Uterus (tissue), 4 donors: Measurements from ENCODE around the gene EHMT1. TPM values are rescaled to one million over a fixed set of nuclear protein-coding genes. Genes with fewer than 3 reads are reported as not detected.

Experiments used
- DNase-seq, 2 donors: peaks; one replicate each; pipeline ENCODE4 v3.0.0-alpha.2; 2019 to 2020
- H3K27ac ChIP-seq, 2 donors: fragments of 200-600 bp; sonication (generic); 1 replicate in 1 of 2; 2 replicates in 1 of 2; pipeline ENCODE4 v1.5.1; 2016 to 2018
- H3K27me3 ChIP-seq, 2 donors: fragments of 200-600 bp; sonication (generic); one replicate each; pipeline ENCODE4 v1.5.1; 2018 to 2019; ENCODE audit warnings: control low read depth in 1 of 2
- H3K36me3 ChIP-seq, 2 donors: fragments of 200-600 bp; sonication (generic); one replicate each; pipeline ENCODE4 v1.5.1; 2019; ENCODE audit warnings: control low read depth in 1 of 2
- H3K4me1 ChIP-seq, 2 donors: fragments of 200-600 bp; sonication (generic); one replicate each; pipeline ENCODE4 v1.5.1; 2018 to 2019; ENCODE audit warnings: control low read depth in 1 of 2
- H3K4me3 ChIP-seq, 2 donors: fragments of 200-600 bp; sonication (generic); 1 replicate in 1 of 2; 2 replicates in 1 of 2; pipeline ENCODE4 v1.5.1; 2018 to 2019; ENCODE audit warnings: mild to moderate bottlenecking in 1 of 2
- H3K9me3 ChIP-seq, 2 donors: fragments of 200-600 bp; sonication (generic); one replicate each; pipeline ENCODE4 v1.5.1; 2019; ENCODE audit warnings: control low read depth in 1 of 2
- CTCF ChIP-seq, 4 experiments: fragments of 200-600 bp in 2 of 4; fragments of 450-650 bp in 2 of 4; sonication (generic) in 2 of 4; IDR thresholded peaks; one replicate each; pipeline ENCODE4 v1.5.1; 2016 to 2019; ENCODE audit warnings: antibody characterized with exemption in 4 of 4, mild to moderate bottlenecking in 2 of 4, moderate library complexity in 1 of 4
- POLR2A ChIP-seq, 2 donors: fragments of 450-650 bp; IDR thresholded peaks; one replicate each; pipeline ENCODE4 v1.6.1; 2016; ENCODE audit warnings: antibody characterized with exemption in 2 of 2, mild to moderate bottlenecking in 1 of 2, moderate library complexity in 1 of 2
- intact Hi-C: fragments of 100-400 bp; cut with DNase I; formaldehyde crosslinking; loops from one replicate; pipeline ENCODE4 v1.15.1; 2023; ENCODE audit warnings: low total_unique reads
- total RNA-seq, 4 donors: library from RNA; depleted of rRNA in 3 of 4; stranded (reverse); fragments of >200 nt in 3 of 4; gene quantifications; one replicate each; pipeline versions ENCODE4 v1.1.0 to v1.2.4, GENCODE V29; 2014 to 2023
- donor health status: DM: yes; HTN: yes; CAD: no.

The EHMT1 gene
- total RNA-seq, 4 donors from 2014 or later = 32.6 to 109 (median 74.9) TPM

GRCh38 chr9:137697832-137698231, 79.0 kb downstream of the EHMT1 start:
- Histone ChIP-seq H3K27me3 (no peaks in the 10 kb centered on the region), H3K4me1 (peaks cover 0 to 6% of the 10 kb centered on the region in 2 donors), H3K9me3 (no peaks in the 10 kb centered on the region), H3K27ac (no peak overlapping the region), H3K36me3 (no peaks in the 10 kb centered on the region), H3K4me3 (no peak overlapping the region)
- DNase-seq = no peak
- intact Hi-C loops = no loop called here
- TF ChIP-seq POLR2A (IDR thresholded peaks at IDR 0.05) = no peak
- no peak for TF ChIP-seq CTCF (IDR thresholded peaks at IDR 0.05)

- TF ChIP-seq CTCF (IDR thresholded peaks at IDR 0.05) (no peak), POLR2A (IDR thresholded peaks at IDR 0.05) (no peak)
- Histone ChIP-seq H3K4me3 (no peak overlapping the region), H3K36me3 (no peaks in the 10 kb centered on the region), H3K27me3 (no peaks in the 10 kb centered on the region), H3K4me1 (no peaks in the 10 kb centered on the region), H3K9me3 (peaks cover 0 to 3% of the 10 kb centered on the region in 2 donors), H3K27ac (no peak overlapping the region)
- DNase-seq = no peak
- intact Hi-C loops = no loop called here
Measured at GRCh38 chr9:137700911-137701310, 82.1 kb downstream of the EHMT1 start.

- H3K9me3 ChIP-seq = peaks cover 0 to 3% of the 10 kb centered on the region in 2 donors
- H3K36me3 ChIP-seq = no peaks in the 10 kb centered on the region
- no peak for DNase-seq
- no peak overlapping the region for H3K4me3 ChIP-seq
- no peaks in the 10 kb centered on the region for H3K27me3 ChIP-seq
- intact Hi-C loops = no loop called here
- no peak for TF ChIP-seq CTCF (IDR thresholded peaks at IDR 0.05)
- no peak for TF ChIP-seq POLR2A (IDR thresholded peaks at IDR 0.05)
- H3K4me1 ChIP-seq = no peaks in the 10 kb centered on the region
- no peak overlapping the region for H3K27ac ChIP-seq
Measured at GRCh38 chr9:137702615-137703379, 84.0 kb downstream of the EHMT1 start.

- peaks cover 0 to 3% of the 10 kb centered on the region in 2 donors for H3K9me3 ChIP-seq
- H3K36me3 ChIP-seq = no peaks in the 10 kb centered on the region
- no peak for TF ChIP-seq POLR2A (IDR thresholded peaks at IDR 0.05)
- TF ChIP-seq CTCF (IDR thresholded peaks at IDR 0.05) = no peak
- H3K4me3 ChIP-seq = no peak overlapping the region
- H3K27ac ChIP-seq = peak overlapping the region in 1 of 2 donors; percentile 55
- intact Hi-C loops = no loop called here
- no peaks in the 10 kb centered on the region for H3K4me1 ChIP-seq
- H3K27me3 ChIP-seq = no peaks in the 10 kb centered on the region
- DNase-seq = no peak
Measured at GRCh38 chr9:137703842-137704508, 85.2 kb downstream of the EHMT1 start.

GRCh38 chr9:137705443-137705863, 86.6 kb downstream of the EHMT1 start:
- TF ChIP-seq CTCF (IDR thresholded peaks at IDR 0.05) (no peak), POLR2A (IDR thresholded peaks at IDR 0.05) (no peak)
- Histone ChIP-seq H3K27ac (no peak overlapping the region), H3K9me3 (peaks cover 0 to 3% of the 10 kb centered on the region in 2 donors), H3K4me1 (no peaks in the 10 kb centered on the region), H3K4me3 (no peak overlapping the region), H3K36me3 (no peaks in the 10 kb centered on the region), H3K27me3 (no peaks in the 10 kb centered on the region)
- intact Hi-C loops = no loop called here
- no peak for DNase-seq
